Coronary artery (tissue), 2 donors: ENCODE data around the gene PDHX.
"Not testable (repeated sequence)": the region's sequence is repeated elsewhere in the genome, so short reads cannot be mapped to it uniquely, and the experiment has no call there.

Experiments
- DNase-seq: peaks from one replicate; pipeline ENCODE4 v3.0.0-alpha.2; 2017; ENCODE audit warnings: low spot score
- H3K27ac ChIP-seq, 2 donors: fragments of 200-600 bp; sonication (generic); one replicate each; pipeline ENCODE4 v1.5.1; 2016 to 2019
- H3K4me3 ChIP-seq: fragments of 200-600 bp; sonication (generic); 2 replicates; pipeline ENCODE4 v1.5.1; 2016; ENCODE audit warnings: mild to moderate bottlenecking, moderate library complexity
- CTCF ChIP-seq: fragments of 200-600 bp; sonication (generic); IDR thresholded peaks from one replicate; pipeline ENCODE4 v1.5.1; 2019; ENCODE audit warnings: antibody characterized with exemption

Gene PDHX

GRCh38 chr11:34909955-34910354 is 6.5 kb upstream of the PDHX start:
- no peak overlapping the region for H3K27ac ChIP-seq

GRCh38 chr11:34910817-34911216 is 5.6 kb upstream of the PDHX start:
- Histone ChIP-seq H3K27ac (no peak overlapping the region), H3K4me3 (no peak overlapping the region)
- DNase-seq, result no peak
- TF ChIP-seq CTCF, result no peak

More at GRCh38 chr11:34909955-34910354, 6.5 kb upstream of the PDHX start:
- no peak for DNase-seq
- no peak for TF ChIP-seq CTCF
- H3K4me3 ChIP-seq, result no peak overlapping the region

- no peak overlapping the region for H3K27ac ChIP-seq
- TF ChIP-seq CTCF, result no peak
- H3K4me3 ChIP-seq, result no peak overlapping the region
- DNase-seq, result no peak
These were observed 4.7 kb upstream of the PDHX start for GRCh38 chr11:34911676-34912075.

GRCh38 chr11:34913556-34913955 is 2.9 kb upstream of the PDHX start:
- DNase-seq, H3K27ac ChIP-seq, H3K4me3 ChIP-seq: not testable (repeated sequence)

GRCh38 chr11:34915136-34916014 is 1.0 kb upstream of the PDHX start:
- no peak for TF ChIP-seq CTCF
- no peak for DNase-seq
- Histone ChIP-seq H3K4me3 (peak overlapping the region; percentile 87), H3K27ac (peak overlapping the region; percentile 93 to 96)

GRCh38 chr11:34916843-34917770 is 689 bp downstream of the PDHX start:
- no peak for DNase-seq
- Histone ChIP-seq H3K4me3 (peak overlapping the region; percentile 87), H3K27ac (peak overlapping the region; percentile 93 to 96)
- no peak for TF ChIP-seq CTCF

- Histone ChIP-seq H3K27ac (no peak overlapping the region), H3K4me3 (no peak overlapping the region)
- no peak for TF ChIP-seq CTCF
- DNase-seq, result no peak
These were observed 4.7 kb downstream of the PDHX start for GRCh38 chr11:34921156-34921555.
